Measurements from ENCODE around the gene F7.

- TF ChIP-seq CTCF (IDR thresholded peaks at IDR 0.05 in 4 of 5, conservative IDR thresholded peaks at IDR 0.05 in 1 of 5): no peak
- no peak for TF ChIP-seq POLR2A (IDR thresholded peaks at IDR 0.05)
Measured at GRCh38 chr13:113167155-113167554, 61.6 kb downstream of the F7 start.
